Measurements from ENCODE around the gene THYN1.

DNA sequence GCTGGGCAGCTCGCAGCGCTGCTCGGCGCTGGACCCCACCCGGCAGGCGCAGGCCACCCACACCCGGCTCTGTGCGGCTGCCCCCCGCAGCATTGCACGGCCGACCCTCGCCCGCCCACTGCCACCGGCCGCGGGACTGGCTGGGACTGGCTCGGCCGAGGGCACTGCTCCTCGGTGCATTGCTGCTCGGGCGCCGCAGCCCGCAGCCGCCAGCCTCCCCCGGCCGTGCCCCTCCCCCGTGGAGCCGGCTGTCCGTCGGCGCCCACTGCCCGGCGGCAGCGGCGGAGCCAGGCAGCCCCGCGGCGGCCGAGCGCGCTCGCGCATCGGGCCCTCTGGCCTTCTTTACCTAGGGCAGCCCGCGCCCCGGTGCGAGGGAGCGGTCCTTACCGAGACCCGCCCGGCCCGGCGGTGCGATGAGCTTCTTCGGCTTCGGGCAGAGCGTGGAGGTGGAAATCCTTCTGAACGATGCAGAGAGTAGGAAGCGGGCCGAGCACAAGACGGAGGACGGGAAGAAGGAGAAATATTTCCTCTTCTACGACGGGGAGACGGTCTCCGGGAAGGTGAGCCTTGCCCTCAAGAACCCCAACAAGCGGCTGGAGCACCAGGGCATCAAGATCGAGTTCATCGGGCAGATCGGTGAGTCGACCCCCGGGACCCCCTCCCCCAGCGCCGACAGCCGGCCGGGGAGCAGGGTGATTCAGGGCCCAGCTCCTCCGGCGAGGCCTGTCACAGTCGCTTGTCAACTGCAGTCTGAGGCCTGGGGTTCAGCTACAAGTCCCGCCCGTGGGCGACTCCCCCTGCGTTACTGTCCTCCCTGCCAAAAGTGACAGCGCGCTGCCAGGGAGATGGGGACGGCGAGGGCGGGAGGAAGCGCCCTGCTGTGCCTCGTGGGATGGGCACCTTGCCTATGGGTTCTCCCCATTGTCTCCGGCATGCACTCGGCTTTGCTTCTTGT lies 28.2 kb downstream of the THYN1 start:
- TF ChIP-seq POLR2A (IDR thresholded peaks at IDR 0.05) = no peak
- TF ChIP-seq, protein P1, sequence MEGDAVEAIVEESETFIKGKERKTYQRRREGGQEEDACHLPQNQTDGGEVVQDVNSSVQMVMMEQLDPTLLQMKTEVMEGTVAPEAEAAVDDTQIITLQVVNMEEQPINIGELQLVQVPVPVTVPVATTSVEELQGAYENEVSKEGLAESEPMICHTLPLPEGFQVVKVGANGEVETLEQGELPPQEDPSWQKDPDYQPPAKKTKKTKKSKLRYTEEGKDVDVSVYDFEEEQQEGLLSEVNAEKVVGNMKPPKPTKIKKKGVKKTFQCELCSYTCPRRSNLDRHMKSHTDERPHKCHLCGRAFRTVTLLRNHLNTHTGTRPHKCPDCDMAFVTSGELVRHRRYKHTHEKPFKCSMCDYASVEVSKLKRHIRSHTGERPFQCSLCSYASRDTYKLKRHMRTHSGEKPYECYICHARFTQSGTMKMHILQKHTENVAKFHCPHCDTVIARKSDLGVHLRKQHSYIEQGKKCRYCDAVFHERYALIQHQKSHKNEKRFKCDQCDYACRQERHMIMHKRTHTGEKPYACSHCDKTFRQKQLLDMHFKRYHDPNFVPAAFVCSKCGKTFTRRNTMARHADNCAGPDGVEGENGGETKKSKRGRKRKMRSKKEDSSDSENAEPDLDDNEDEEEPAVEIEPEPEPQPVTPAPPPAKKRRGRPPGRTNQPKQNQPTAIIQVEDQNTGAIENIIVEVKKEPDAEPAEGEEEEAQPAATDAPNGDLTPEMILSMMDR (IDR thresholded peaks at IDR 0.05 in 4 of 5, conservative IDR thresholded peaks at IDR 0.05 in 1 of 5) = no peak

Measured in gastrocnemius medialis (tissue), 4 donors.